HepG2 (cell line): ENCODE results near the gene CLRN2. TPM values are rescaled to one million over a fixed set of nuclear protein-coding genes. Genes with fewer than 3 reads are reported as not detected.

Experiments used
- FOXA3 ChIP-seq: IDR thresholded peaks from 2 replicates; pipeline ENCODE4 v1.6.1; 2016; ENCODE audit warnings: missing genetic modification reagents, missing compliant biosample characterization
- HMGA1 ChIP-seq: sonication (generic); formaldehyde crosslinking; conservative IDR thresholded peaks from 2 replicates; pipeline ENCODE4 v1.4.0; 2020; ENCODE audit warnings: missing genetic modification reagents
- HMGXB3 ChIP-seq: sonication (generic); formaldehyde crosslinking; IDR thresholded peaks from 2 replicates; pipeline ENCODE4 v1.4.0; 2020; ENCODE audit warnings: missing genetic modification reagents, borderline replicate concordance
- IRF2 ChIP-seq: IDR thresholded peaks from 2 replicates; pipeline ENCODE4 v1.6.1; 2018; ENCODE audit warnings: missing genetic modification reagents, missing compliant biosample characterization
- MTA1 ChIP-seq: sonication (generic); formaldehyde crosslinking; IDR thresholded peaks from 2 replicates; pipeline ENCODE4 v1.4.0; 2020; ENCODE audit warnings: missing genetic modification reagents, mild to moderate bottlenecking, borderline replicate concordance
- RFXAP ChIP-seq: sonication (generic); formaldehyde crosslinking; IDR thresholded peaks from 2 replicates; pipeline ENCODE4 v1.4.0; 2020; ENCODE audit warnings: missing genetic modification reagents, borderline replicate concordance
- TGIF2 ChIP-seq: IDR thresholded peaks from 2 replicates; pipeline ENCODE4 v1.6.1; 2016; ENCODE audit warnings: control low read depth, missing compliant biosample characterization
- ZBTB49 ChIP-seq: sonication (generic); formaldehyde crosslinking; IDR thresholded peaks from 2 replicates; pipeline ENCODE4 v1.4.0; 2020; ENCODE audit warnings: missing genetic modification reagents, borderline replicate concordance
- ZFY ChIP-seq: sonication (generic); formaldehyde crosslinking; IDR thresholded peaks from 2 replicates; pipeline ENCODE4 v1.4.0; 2020; ENCODE audit warnings: missing genetic modification reagents
- ZNF564 ChIP-seq: sonication (generic); formaldehyde crosslinking; IDR thresholded peaks from 2 replicates; pipeline ENCODE4 v1.8.1; 2023; ENCODE audit warnings: mild to moderate bottlenecking, missing genetic modification reagents
- ZNF570 ChIP-seq: sonication (generic); formaldehyde crosslinking; IDR thresholded peaks from 2 replicates; pipeline ENCODE4 v1.4.0; 2020; ENCODE audit warnings: mild to moderate bottlenecking, missing genetic modification reagents, borderline replicate concordance
- ZNF724P ChIP-seq: sonication (generic); formaldehyde crosslinking; IDR thresholded peaks from 2 replicates; pipeline ENCODE4 v1.8.0; 2022; ENCODE audit warnings: missing genetic modification reagents, borderline replicate concordance
- ZNF782 ChIP-seq: sonication (generic); formaldehyde crosslinking; IDR thresholded peaks from 2 replicates; pipeline ENCODE4 v1.4.0; 2020; ENCODE audit warnings: missing genetic modification reagents, mild to moderate bottlenecking, borderline replicate concordance
- ZSCAN29 ChIP-seq: sonication (generic); formaldehyde crosslinking; conservative IDR thresholded peaks from 2 replicates; pipeline ENCODE4 v1.4.0; 2020; ENCODE audit warnings: mild to moderate bottlenecking, missing genetic modification reagents
- polyA plus RNA-seq, 8 experiments: library from polyadenylated mRNA; depleted of rRNA in 3 of 8; stranded (reverse) in 7 of 8; unstranded in 1 of 8; fragments of >200 nt; fragmentation: Illumina TruSeq in 4 of 8; extraction: Trizol in 4 of 8; gene quantifications; 2 replicates each; pipeline versions ENCODE4 v1.2.1 to v1.2.3, GENCODE V29; 2011 to 2016; ENCODE audit warnings: low read depth in 4 of 8, missing spikeins in 1 of 8, mixed read lengths in 1 of 8; ENCODE audit not compliant: insufficient read depth in 1 of 8
- total RNA-seq, 5 experiments: library from RNA; depleted of rRNA; stranded (reverse); fragments of >200 nt; fragmentation: Illumina TruSeq; extraction: Trizol; gene quantifications; 2 replicates each; pipeline ENCODE4 v1.2.3, GENCODE V29; 2016; ENCODE audit warnings: low read depth in 1 of 5
- TF ChIP-seq, protein P1 (sequence below): sonication (generic); formaldehyde crosslinking; IDR thresholded peaks from 2 replicates; pipeline ENCODE4 v1.4.0; 2020; ENCODE audit warnings: mild to moderate bottlenecking, missing genetic modification reagents
- TF ChIP-seq, protein P2 (sequence below): sonication (generic); formaldehyde crosslinking; IDR thresholded peaks from 2 replicates; pipeline ENCODE4 v1.5.1; 2020; ENCODE audit warnings: mild to moderate bottlenecking, moderate library complexity, missing genetic modification reagents

The CLRN2 gene
- total and polyA plus RNA-seq, 2 of the 13 experiments (the other 11 are each of a cell fraction or from before 2014, with no cell fraction given), result not detected

DNA sequence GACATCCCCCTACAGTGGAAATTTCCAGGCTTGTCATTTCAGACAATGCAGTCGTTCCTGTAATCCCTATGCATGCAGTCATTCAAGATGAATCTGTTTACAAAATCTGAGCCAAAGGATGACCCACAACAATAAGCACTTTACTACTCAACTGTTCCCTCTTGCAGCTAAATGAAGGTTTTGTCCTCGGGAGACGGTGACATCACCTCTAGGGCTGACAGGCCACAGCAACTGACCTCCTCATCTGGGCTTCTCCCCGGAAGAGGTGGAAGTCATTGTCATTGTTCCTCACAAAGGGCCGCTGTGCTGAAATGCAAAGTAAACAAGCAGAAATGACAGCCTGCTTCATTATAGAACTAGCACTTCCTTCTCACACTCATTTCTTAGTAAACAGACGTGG is 29.2 kb downstream of the CLRN2 start (continued):
- TF ChIP-seq FOXA3 (CRISPR knock-in tag) (peak; percentile 100), HMGXB3 (CRISPR knock-in tag) (no peak; the same call in 1 of the 2 replicates), IRF2 (CRISPR knock-in tag) (peak; percentile 76; the same call in 1 of the 2 replicates), ZSCAN29 (CRISPR knock-in tag) (no peak), MTA1 (CRISPR knock-in tag) (no peak), ZFY (CRISPR knock-in tag) (no peak), ZBTB49 (CRISPR knock-in tag) (no peak), ZNF564 (CRISPR knock-in tag) (0 out of 2 replicates have a peak, but pooled peaks have one; percentile 35), HMGA1 (CRISPR knock-in tag) (no peak), TGIF2 (CRISPR knock-in tag) (no peak), RFXAP (CRISPR knock-in tag) (no peak), ZNF724P (CRISPR knock-in tag) (no peak), ZNF782 (CRISPR knock-in tag) (no peak), ZNF570 (CRISPR knock-in tag) (no peak)
- TF ChIP-seq, protein P1, sequence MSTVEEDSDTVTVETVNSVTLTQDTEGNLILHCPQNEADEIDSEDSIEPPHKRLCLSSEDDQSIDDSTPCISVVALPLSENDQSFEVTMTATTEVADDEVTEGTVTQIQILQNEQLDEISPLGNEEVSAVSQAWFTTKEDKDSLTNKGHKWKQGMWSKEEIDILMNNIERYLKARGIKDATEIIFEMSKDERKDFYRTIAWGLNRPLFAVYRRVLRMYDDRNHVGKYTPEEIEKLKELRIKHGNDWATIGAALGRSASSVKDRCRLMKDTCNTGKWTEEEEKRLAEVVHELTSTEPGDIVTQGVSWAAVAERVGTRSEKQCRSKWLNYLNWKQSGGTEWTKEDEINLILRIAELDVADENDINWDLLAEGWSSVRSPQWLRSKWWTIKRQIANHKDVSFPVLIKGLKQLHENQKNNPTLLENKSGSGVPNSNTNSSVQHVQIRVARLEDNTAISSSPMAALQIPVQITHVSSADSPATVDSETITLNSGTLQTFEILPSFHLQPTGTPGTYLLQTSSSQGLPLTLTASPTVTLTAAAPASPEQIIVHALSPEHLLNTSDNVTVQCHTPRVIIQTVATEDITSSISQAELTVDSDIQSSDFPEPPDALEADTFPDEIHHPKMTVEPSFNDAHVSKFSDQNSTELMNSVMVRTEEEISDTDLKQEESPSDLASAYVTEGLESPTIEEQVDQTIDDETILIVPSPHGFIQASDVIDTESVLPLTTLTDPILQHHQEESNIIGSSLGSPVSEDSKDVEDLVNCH (CRISPR knock-in tag), result no peak
- TF ChIP-seq, protein P2, sequence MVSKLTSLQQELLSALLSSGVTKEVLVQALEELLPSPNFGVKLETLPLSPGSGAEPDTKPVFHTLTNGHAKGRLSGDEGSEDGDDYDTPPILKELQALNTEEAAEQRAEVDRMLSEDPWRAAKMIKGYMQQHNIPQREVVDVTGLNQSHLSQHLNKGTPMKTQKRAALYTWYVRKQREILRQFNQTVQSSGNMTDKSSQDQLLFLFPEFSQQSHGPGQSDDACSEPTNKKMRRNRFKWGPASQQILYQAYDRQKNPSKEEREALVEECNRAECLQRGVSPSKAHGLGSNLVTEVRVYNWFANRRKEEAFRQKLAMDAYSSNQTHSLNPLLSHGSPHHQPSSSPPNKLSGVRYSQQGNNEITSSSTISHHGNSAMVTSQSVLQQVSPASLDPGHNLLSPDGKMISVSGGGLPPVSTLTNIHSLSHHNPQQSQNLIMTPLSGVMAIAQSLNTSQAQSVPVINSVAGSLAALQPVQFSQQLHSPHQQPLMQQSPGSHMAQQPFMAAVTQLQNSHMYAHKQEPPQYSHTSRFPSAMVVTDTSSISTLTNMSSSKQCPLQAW (CRISPR knock-in tag), result no peak
